GM23338 (cell line): ENCODE measurements around the gene UBE2Z. TPM values are rescaled to one million over a fixed set of nuclear protein-coding genes. Genes with fewer than 3 reads are reported as not detected.

Experiments
- ATAC-seq: fragments of 200-7000 bp; cut with Tn5 transposase; 3 replicates; pipeline ENCODE4 v1.9.1; 2020
- DNase-seq: peaks from one replicate; pipeline ENCODE4 v3.0.0-alpha.2; 2015; ENCODE audit warnings: low spot score
- H2AFZ ChIP-seq: fragments of 200-600 bp; sonication (generic); 2 replicates; pipeline ENCODE4 v1.8.0; 2016; ENCODE audit warnings: antibody characterized with exemption, mild to moderate bottlenecking, moderate library complexity
- H3F3A ChIP-seq: fragments of 200-600 bp; sonication (generic); replicated peaks from 2 replicates; pipeline ENCODE4 v1.8.0; 2017; ENCODE audit warnings: antibody characterized with exemption, mixed run types, low read depth
- H3K27ac ChIP-seq: fragments of 200-600 bp; sonication (generic); 2 replicates; pipeline ENCODE4 v1.6.1; 2016; ENCODE audit warnings: low read depth
- H3K27me3 ChIP-seq: fragments of 200-600 bp; sonication (generic); 2 replicates; pipeline ENCODE4 v1.8.0; 2016; ENCODE audit warnings: mild to moderate bottlenecking, mixed run types, moderate library complexity; ENCODE audit not compliant: insufficient read depth
- H3K36me3 ChIP-seq: fragments of 200-600 bp; sonication (generic); 2 replicates; pipeline ENCODE4 v1.8.0; 2016; ENCODE audit warnings: mild to moderate bottlenecking; ENCODE audit not compliant: insufficient read depth
- H3K4me1 ChIP-seq: fragments of 200-600 bp; sonication (generic); 2 replicates; pipeline ENCODE4 v1.8.0; 2016; ENCODE audit warnings: mild to moderate bottlenecking, moderate library complexity; ENCODE audit not compliant: insufficient read depth
- H3K4me2 ChIP-seq: fragments of 200-600 bp; sonication (generic); 2 replicates; pipeline ENCODE4 v1.7.1; 2017; ENCODE audit warnings: mixed run types
- H3K4me3 ChIP-seq: fragments of 200-600 bp; sonication (generic); 2 replicates; pipeline ENCODE4 v1.6.1; 2016; ENCODE audit warnings: mixed run types
- H3K79me2 ChIP-seq: fragments of 200-600 bp; sonication (generic); replicated peaks from 2 replicates; pipeline ENCODE4 v1.8.0; 2017; ENCODE audit warnings: mild to moderate bottlenecking; ENCODE audit not compliant: insufficient read depth
- H3K9me2 ChIP-seq: fragments of 200-600 bp; sonication (generic); 2 replicates; pipeline ENCODE4 v1.8.0; 2017; ENCODE audit not compliant: insufficient read depth
- H4K20me1 ChIP-seq: fragments of 200-600 bp; sonication (generic); replicated peaks from 2 replicates; pipeline ENCODE4 v1.8.0; 2017; ENCODE audit warnings: mild to moderate bottlenecking; ENCODE audit not compliant: insufficient read depth
- H3K27ac Mint-ChIP-seq: 2 replicates; pipeline ENCODE4 v1.8.0; 2020; ENCODE audit warnings: inconsistent platforms, mild to moderate bottlenecking, moderate library complexity, mixed read lengths
- H3K27me3 Mint-ChIP-seq: 3 replicates; pipeline ENCODE4 v1.8.0; 2022; ENCODE audit warnings: low read depth, mild to moderate bottlenecking, moderate library complexity, mixed read lengths, inconsistent platforms; ENCODE audit not compliant: insufficient read depth, poor library complexity
- H3K36me3 Mint-ChIP-seq: 3 replicates; pipeline ENCODE4 v1.8.0; 2021; ENCODE audit warnings: low read depth, mild to moderate bottlenecking, inconsistent platforms, moderate library complexity, mixed read lengths
- H3K4me1 Mint-ChIP-seq: 3 replicates; pipeline ENCODE4 v1.8.0; 2020; ENCODE audit warnings: mild to moderate bottlenecking, inconsistent platforms, mixed read lengths
- H3K4me3 Mint-ChIP-seq: 3 replicates; pipeline ENCODE4 v1.8.0; 2021; ENCODE audit warnings: moderate library complexity, mild to moderate bottlenecking, inconsistent platforms, mixed read lengths
- H3K9me3 Mint-ChIP-seq: 3 replicates; pipeline ENCODE4 v1.8.0; 2020; ENCODE audit warnings: moderate library complexity, mild to moderate bottlenecking, inconsistent platforms, mixed read lengths
- CREB1 ChIP-seq: fragments of 250-450 bp; sonication (Bioruptor Pico); IDR thresholded peaks from 2 replicates; pipeline ENCODE4 v1.5.0; 2020; ENCODE audit warnings: low read depth, mild to moderate bottlenecking, moderate library complexity
- JUNB ChIP-seq: IDR thresholded peaks from one replicate; pipeline ENCODE4 v1.6.1; 2016; ENCODE audit warnings: antibody characterized with exemption; ENCODE audit not compliant: unreplicated experiment
- NANOG ChIP-seq: IDR thresholded peaks from 2 replicates; pipeline ENCODE4 v1.6.1; 2016; ENCODE audit warnings: antibody characterized with exemption, borderline replicate concordance
- REST ChIP-seq: IDR thresholded peaks from one replicate; pipeline ENCODE4 v1.6.1; 2018; ENCODE audit warnings: antibody characterized with exemption; ENCODE audit not compliant: unreplicated experiment
- ZNF331 ChIP-seq: fragments of 250-450 bp; sonication (Bioruptor Pico); IDR thresholded peaks from 2 replicates; pipeline ENCODE4 v1.5.0; 2020; ENCODE audit warnings: low read depth, mild to moderate bottlenecking, moderate library complexity
- ZNF462 ChIP-seq: fragments of 250-450 bp; sonication (Bioruptor Pico); IDR thresholded peaks from 2 replicates; pipeline ENCODE4 v1.5.0; 2020; ENCODE audit warnings: mild to moderate bottlenecking, moderate library complexity
- polyA plus RNA-seq: library from polyadenylated mRNA; unstranded; fragments of >200 nt; fragmentation: Nextera tagmentation; extraction: Ambion mirVana; gene quantifications from 2 replicates; pipeline ENCODE4 v1.2.1, GENCODE V29; 2016
- total RNA-seq: library from RNA; depleted of rRNA; stranded (reverse); fragments of >200 nt; shearing (Covaris generic); gene quantifications from 2 replicates; pipeline ENCODE4 v1.2.3, GENCODE V29; 2014
- TF ChIP-seq, protein P1 (sequence below), 2 experiments: fragments of 200-600 bp in 1 of 2; sonication (generic) in 1 of 2; conservative IDR thresholded peaks; 2 replicates each; pipeline versions ENCODE4 v1.5.1 to v1.6.1; 2016 to 2017; ENCODE audit warnings: antibody characterized with exemption in 2 of 2, low read depth in 2 of 2, mild to moderate bottlenecking in 2 of 2, moderate library complexity in 1 of 2
- TF ChIP-seq, protein P2 (sequence below): IDR thresholded peaks from 2 replicates; pipeline ENCODE4 v1.6.1; 2016; ENCODE audit warnings: antibody characterized with exemption

UBE2Z gene
- total and polyA plus RNA-seq, 2 experiments from 2014 or later, result 34.1 to 78.5 TPM

GRCh38 chr17:48871035-48871550 is 37.1 kb upstream of the UBE2Z start (continued):
- TF ChIP-seq ZNF462 (CRISPR knock-in tag), result no peak
- TF ChIP-seq, protein P1, sequence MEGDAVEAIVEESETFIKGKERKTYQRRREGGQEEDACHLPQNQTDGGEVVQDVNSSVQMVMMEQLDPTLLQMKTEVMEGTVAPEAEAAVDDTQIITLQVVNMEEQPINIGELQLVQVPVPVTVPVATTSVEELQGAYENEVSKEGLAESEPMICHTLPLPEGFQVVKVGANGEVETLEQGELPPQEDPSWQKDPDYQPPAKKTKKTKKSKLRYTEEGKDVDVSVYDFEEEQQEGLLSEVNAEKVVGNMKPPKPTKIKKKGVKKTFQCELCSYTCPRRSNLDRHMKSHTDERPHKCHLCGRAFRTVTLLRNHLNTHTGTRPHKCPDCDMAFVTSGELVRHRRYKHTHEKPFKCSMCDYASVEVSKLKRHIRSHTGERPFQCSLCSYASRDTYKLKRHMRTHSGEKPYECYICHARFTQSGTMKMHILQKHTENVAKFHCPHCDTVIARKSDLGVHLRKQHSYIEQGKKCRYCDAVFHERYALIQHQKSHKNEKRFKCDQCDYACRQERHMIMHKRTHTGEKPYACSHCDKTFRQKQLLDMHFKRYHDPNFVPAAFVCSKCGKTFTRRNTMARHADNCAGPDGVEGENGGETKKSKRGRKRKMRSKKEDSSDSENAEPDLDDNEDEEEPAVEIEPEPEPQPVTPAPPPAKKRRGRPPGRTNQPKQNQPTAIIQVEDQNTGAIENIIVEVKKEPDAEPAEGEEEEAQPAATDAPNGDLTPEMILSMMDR (conservative IDR thresholded peaks at IDR 0.05; ENCODE audit: low read depth in 2 of 2), result no peak

- Histone ChIP-seq H2AFZ (no peak overlapping the region), H3K79me2 (no peaks in the 10 kb centered on the region), H3F3A (no peaks in the 10 kb centered on the region), H3K9me2 (no peaks in the 10 kb centered on the region), H3K4me1 (no peaks in the 10 kb centered on the region), H3K4me3 (no peak overlapping the region), H4K20me1 (no peaks in the 10 kb centered on the region), H3K36me3 (no peaks in the 10 kb centered on the region), H3K27me3 (no peaks in the 10 kb centered on the region), H3K4me2 (no peak overlapping the region), H3K27ac (no peak overlapping the region)
- peak; percentile 58 for ATAC-seq
- H3K27me3 Mint-ChIP-seq, result no peaks in the 10 kb centered on the region
- no peak for DNase-seq
- peaks cover 8% of the 10 kb centered on the region for H3K4me1 Mint-ChIP-seq
- no peak overlapping the region for H3K27ac Mint-ChIP-seq
- no peak overlapping the region for H3K4me3 Mint-ChIP-seq
- H3K36me3 Mint-ChIP-seq, result no peaks in the 10 kb centered on the region
- H3K9me3 Mint-ChIP-seq, result no peaks in the 10 kb centered on the region
- TF ChIP-seq ZNF331 (CRISPR knock-in tag) (no peak), JUNB (no peak), REST (no peak), NANOG (no peak), CREB1 (no peak)
- TF ChIP-seq, protein P2, sequence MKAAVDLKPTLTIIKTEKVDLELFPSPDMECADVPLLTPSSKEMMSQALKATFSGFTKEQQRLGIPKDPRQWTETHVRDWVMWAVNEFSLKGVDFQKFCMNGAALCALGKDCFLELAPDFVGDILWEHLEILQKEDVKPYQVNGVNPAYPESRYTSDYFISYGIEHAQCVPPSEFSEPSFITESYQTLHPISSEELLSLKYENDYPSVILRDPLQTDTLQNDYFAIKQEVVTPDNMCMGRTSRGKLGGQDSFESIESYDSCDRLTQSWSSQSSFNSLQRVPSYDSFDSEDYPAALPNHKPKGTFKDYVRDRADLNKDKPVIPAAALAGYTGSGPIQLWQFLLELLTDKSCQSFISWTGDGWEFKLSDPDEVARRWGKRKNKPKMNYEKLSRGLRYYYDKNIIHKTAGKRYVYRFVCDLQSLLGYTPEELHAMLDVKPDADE, result no peak
Observed at GRCh38 chr17:48871551-48872351, 36.5 kb upstream of the UBE2Z start.
